ENCODE results near the gene FLT4. TPM values are rescaled to one million over a fixed set of nuclear protein-coding genes. Genes with fewer than 3 reads are reported as not detected.
"Not testable (repeated sequence)": the region's sequence is repeated elsewhere in the genome, so short reads cannot be mapped to it uniquely, and the experiment has no call there.

Gene FLT4
- total and polyA plus RNA-seq, 2 experiments from 2014 or later: 3.4 to 13.8 TPM

DNA sequence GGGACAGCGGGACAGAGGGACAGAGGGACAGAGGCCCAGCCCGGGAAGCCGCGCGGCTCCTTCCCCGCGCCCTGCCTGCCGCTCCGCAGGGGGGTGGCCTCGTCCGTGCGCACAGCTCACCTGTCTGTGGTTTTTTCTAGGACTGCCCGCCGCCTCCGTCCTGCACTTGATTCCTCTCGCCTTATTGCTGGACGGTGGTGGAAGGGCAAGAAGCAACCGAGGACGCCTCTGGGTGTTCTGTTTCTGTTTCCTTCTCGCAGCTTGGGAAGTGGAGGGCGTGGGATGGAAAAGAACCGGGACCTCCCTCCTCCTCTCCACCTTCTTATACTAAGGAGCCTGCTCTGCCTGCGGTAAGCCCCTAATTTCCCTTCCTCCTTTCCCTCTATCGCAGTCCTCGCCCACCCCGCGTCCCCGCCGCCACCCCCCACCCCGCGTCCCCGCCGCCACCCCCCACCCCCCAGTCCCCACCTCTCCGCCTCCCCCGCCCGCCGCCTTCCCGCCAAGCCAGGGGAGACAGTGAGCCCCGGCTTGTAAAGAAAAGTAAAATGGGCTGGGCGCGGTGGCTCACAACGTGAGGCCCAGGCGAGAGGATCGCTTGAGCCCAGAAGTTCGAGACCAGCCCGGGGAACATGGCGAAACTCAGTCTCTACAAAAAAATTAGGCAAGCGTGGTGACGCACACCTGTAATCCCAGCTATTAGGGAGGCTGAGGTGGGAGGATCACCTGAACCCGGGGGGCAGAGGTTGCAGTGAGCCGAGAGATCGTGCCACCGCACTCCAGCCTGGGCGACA is 9.6 kb upstream of the FLT4 start:
- TF ChIP-seq POLR2AphosphoS5 (IDR thresholded peaks at IDR 0.05; ENCODE audit: low read depth) (no peak), NANOG (IDR thresholded peaks at IDR 0.05; ENCODE audit: borderline replicate concordance) (no peak), EZH2 (IDR thresholded peaks at IDR 0.05; ENCODE audit: low read depth, unreplicated experiment) (no peak), ZNF114 (CRISPR knock-in tag; IDR thresholded peaks at IDR 0.05) (no peak), ZNF331 (CRISPR knock-in tag; IDR thresholded peaks at IDR 0.05; ENCODE audit: low read depth) (no peak), CREB1 (CRISPR knock-in tag; IDR thresholded peaks at IDR 0.05; ENCODE audit: low read depth) (no peak), JUNB (IDR thresholded peaks at IDR 0.05; ENCODE audit: unreplicated experiment) (no peak)
- TF ChIP-seq, protein P1, sequence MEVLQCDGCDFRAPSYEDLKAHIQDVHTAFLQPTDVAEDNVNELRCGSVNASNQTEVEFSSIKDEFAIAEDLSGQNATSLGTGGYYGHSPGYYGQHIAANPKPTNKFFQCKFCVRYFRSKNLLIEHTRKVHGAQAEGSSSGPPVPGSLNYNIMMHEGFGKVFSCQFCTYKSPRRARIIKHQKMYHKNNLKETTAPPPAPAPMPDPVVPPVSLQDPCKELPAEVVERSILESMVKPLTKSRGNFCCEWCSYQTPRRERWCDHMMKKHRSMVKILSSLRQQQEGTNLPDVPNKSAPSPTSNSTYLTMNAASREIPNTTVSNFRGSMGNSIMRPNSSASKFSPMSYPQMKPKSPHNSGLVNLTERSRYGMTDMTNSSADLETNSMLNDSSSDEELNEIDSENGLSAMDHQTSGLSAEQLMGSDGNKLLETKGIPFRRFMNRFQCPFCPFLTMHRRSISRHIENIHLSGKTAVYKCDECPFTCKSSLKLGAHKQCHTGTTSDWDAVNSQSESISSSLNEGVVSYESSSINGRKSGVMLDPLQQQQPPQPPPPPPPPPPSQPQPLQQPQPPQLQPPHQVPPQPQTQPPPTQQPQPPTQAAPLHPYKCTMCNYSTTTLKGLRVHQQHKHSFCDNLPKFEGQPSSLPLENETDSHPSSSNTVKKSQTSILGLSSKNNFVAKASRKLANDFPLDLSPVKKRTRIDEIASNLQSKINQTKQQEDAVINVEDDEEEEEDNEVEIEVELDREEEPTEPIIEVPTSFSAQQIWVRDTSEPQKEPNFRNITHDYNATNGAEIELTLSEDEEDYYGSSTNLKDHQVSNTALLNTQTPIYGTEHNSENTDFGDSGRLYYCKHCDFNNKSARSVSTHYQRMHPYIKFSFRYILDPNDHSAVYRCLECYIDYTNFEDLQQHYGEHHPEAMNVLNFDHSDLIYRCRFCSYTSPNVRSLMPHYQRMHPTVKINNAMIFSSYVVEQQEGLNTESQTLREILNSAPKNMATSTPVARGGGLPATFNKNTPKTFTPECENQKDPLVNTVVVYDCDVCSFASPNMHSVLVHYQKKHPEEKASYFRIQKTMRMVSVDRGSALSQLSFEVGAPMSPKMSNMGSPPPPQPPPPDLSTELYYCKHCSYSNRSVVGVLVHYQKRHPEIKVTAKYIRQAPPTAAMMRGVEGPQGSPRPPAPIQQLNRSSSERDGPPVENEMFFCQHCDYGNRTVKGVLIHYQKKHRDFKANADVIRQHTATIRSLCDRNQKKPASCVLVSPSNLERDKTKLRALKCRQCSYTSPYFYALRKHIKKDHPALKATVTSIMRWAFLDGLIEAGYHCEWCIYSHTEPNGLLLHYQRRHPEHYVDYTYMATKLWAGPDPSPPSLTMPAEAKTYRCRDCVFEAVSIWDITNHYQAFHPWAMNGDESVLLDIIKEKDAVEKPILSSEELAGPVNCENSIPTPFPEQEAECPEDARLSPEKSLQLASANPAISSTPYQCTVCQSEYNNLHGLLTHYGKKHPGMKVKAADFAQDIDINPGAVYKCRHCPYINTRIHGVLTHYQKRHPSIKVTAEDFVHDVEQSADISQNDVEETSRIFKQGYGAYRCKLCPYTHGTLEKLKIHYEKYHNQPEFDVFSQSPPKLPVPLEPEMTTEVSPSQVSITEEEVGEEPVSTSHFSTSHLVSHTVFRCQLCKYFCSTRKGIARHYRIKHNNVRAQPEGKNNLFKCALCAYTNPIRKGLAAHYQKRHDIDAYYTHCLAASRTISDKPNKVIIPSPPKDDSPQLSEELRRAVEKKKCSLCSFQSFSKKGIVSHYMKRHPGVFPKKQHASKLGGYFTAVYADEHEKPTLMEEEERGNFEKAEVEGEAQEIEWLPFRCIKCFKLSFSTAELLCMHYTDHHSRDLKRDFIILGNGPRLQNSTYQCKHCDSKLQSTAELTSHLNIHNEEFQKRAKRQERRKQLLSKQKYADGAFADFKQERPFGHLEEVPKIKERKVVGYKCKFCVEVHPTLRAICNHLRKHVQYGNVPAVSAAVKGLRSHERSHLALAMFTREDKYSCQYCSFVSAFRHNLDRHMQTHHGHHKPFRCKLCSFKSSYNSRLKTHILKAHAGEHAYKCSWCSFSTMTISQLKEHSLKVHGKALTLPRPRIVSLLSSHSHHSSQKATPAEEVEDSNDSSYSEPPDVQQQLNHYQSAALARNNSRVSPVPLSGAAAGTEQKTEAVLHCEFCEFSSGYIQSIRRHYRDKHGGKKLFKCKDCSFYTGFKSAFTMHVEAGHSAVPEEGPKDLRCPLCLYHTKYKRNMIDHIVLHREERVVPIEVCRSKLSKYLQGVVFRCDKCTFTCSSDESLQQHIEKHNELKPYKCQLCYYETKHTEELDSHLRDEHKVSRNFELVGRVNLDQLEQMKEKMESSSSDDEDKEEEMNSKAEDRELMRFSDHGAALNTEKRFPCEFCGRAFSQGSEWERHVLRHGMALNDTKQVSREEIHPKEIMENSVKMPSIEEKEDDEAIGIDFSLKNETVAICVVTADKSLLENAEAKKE (CRISPR knock-in tag; IDR thresholded peaks at IDR 0.05): no peak
- TF ChIP-seq, protein P2, sequence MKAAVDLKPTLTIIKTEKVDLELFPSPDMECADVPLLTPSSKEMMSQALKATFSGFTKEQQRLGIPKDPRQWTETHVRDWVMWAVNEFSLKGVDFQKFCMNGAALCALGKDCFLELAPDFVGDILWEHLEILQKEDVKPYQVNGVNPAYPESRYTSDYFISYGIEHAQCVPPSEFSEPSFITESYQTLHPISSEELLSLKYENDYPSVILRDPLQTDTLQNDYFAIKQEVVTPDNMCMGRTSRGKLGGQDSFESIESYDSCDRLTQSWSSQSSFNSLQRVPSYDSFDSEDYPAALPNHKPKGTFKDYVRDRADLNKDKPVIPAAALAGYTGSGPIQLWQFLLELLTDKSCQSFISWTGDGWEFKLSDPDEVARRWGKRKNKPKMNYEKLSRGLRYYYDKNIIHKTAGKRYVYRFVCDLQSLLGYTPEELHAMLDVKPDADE (IDR thresholded peaks at IDR 0.05): no peak
- peaks cover 3% of the 10 kb centered on the region; the same call in 1 of the 3 replicates for H3K9me3 Mint-ChIP-seq
- no peaks in the 10 kb centered on the region for H3K4me1 ChIP-seq (ENCODE audit: insufficient read depth)
- ATAC-seq: peak; percentile 89
- H3K27ac ChIP-seq (ENCODE audit: low read depth): no peak overlapping the region
- H3K9me2 ChIP-seq (ENCODE audit: insufficient read depth): no peaks in the 10 kb centered on the region
- peak overlapping the region; percentile 67 for H3K4me3 Mint-ChIP-seq
- peaks cover 10% of the 10 kb centered on the region; the same call in 1 of the 2 replicates for H3K27me3 ChIP-seq (ENCODE audit: insufficient read depth)
- no peak overlapping the region for H3K27ac Mint-ChIP-seq
- peak overlapping the region; percentile 77 for H3K4me2 ChIP-seq
- H3K36me3 Mint-ChIP-seq (ENCODE audit: low read depth): no peaks in the 10 kb centered on the region
- no peaks in the 10 kb centered on the region for H3K79me2 ChIP-seq (replicated peaks; ENCODE audit: insufficient read depth)
- H3K36me3 ChIP-seq (ENCODE audit: insufficient read depth): no peaks in the 10 kb centered on the region
- H3F3A ChIP-seq (replicated peaks; ENCODE audit: low read depth): no peaks in the 10 kb centered on the region
- no peaks in the 10 kb centered on the region for H4K20me1 ChIP-seq (replicated peaks; ENCODE audit: insufficient read depth)
- peaks cover 14% of the 10 kb centered on the region for H3K27me3 Mint-ChIP-seq (ENCODE audit: insufficient read depth, low read depth, poor library complexity)
- peak overlapping the region; percentile 56 for H3K4me3 ChIP-seq
- H2AFZ ChIP-seq: peak overlapping the region; percentile 91
- peaks cover 3% of the 10 kb centered on the region; the same call in 2 of the 3 replicates for H3K4me1 Mint-ChIP-seq
- DNase-seq (ENCODE audit: low spot score): peak; percentile 51

DNA sequence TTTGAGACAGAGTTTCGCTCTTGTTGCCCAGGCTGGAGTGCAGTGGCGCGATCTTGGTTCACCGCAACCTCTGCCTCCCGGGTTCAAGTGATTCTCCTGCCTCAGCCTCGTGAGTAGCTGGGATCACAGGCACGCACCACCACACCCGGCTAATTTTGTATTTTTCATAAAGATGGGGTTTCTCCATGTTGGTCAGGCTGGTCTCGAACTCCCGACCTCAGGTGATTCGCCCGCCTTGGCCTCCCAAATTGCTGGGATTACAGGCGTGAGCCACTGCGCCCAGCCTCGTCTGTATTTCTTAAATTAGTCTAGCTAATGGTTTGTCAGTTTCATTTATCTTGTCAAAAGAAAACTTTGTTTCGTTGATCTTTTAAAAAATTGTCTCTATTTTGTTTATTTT is 5.8 kb upstream of the FLT4 start:
- H3K27me3 Mint-ChIP-seq (ENCODE audit: insufficient read depth, low read depth, poor library complexity): peaks cover 34% of the 10 kb centered on the region
- not testable (repeated sequence) for H3K4me1 ChIP-seq (ENCODE audit: insufficient read depth); H3F3A ChIP-seq (replicated peaks; ENCODE audit: low read depth); DNase-seq (ENCODE audit: low spot score); ATAC-seq; H3K36me3 Mint-ChIP-seq (ENCODE audit: low read depth); H3K9me3 Mint-ChIP-seq; H3K36me3 ChIP-seq (ENCODE audit: insufficient read depth); H3K4me3 Mint-ChIP-seq; H3K79me2 ChIP-seq (replicated peaks; ENCODE audit: insufficient read depth); H3K27ac Mint-ChIP-seq; H3K27ac ChIP-seq (ENCODE audit: low read depth); H3K4me2 ChIP-seq; H3K4me3 ChIP-seq; H4K20me1 ChIP-seq (replicated peaks; ENCODE audit: insufficient read depth); H2AFZ ChIP-seq; H3K4me1 Mint-ChIP-seq; H3K9me2 ChIP-seq (ENCODE audit: insufficient read depth)
- peaks cover 24% of the 10 kb centered on the region for H3K27me3 ChIP-seq (ENCODE audit: insufficient read depth)
